Activated CD8-positive, alpha-beta memory T cell treated with anti-CD3 and anti-CD28 coated beads, Interleukin-2, amount 10 ng/mL, durations not matched to agents 7 days and 5 days (primary cell): ENCODE results near the gene MTIF3. TPM values are rescaled to one million over a fixed set of nuclear protein-coding genes. Genes with fewer than 3 reads are reported as not detected.

Source experiments
- ATAC-seq: fragments of 150-1000 bp; cut with Tn5 transposase; one replicate; pipeline ENCODE4 v1.10.0; 2021; ENCODE audit warnings: moderate library complexity
- CTCF ChIA-PET: fragments of 350-600 bp; sonication (Branson Sonifier 250); formaldehyde crosslinking; loops from one replicate; lab custom pipeline; 2021; ENCODE audit warnings: antibody characterized with exemption; lab: Charles Lee
- DNase-seq: peaks from one replicate; pipeline ENCODE4 v3.0.0-alpha.2; 2020
- H3K27ac Mint-ChIP-seq: one replicate; pipeline ENCODE4 v1.8.0; 2021; ENCODE audit warnings: mild to moderate bottlenecking, mixed read lengths
- H3K27me3 Mint-ChIP-seq: one replicate; pipeline ENCODE4 v1.8.0; 2021; ENCODE audit warnings: mixed read lengths
- H3K36me3 Mint-ChIP-seq: one replicate; pipeline ENCODE4 v1.8.0; 2021; ENCODE audit warnings: mild to moderate bottlenecking, mixed read lengths
- H3K4me1 Mint-ChIP-seq: one replicate; pipeline ENCODE4 v1.8.0; 2021; ENCODE audit warnings: mixed read lengths
- H3K4me3 Mint-ChIP-seq: one replicate; pipeline ENCODE4 v1.8.0; 2021; ENCODE audit warnings: mild to moderate bottlenecking, moderate library complexity, mixed read lengths
- H3K9me3 Mint-ChIP-seq: one replicate; pipeline ENCODE4 v1.8.0; 2022; ENCODE audit warnings: low read depth, mixed read lengths
- total RNA-seq, 2 experiments: library from RNA; stranded (reverse); gene quantifications; one replicate each; pipeline ENCODE4 v1.2.3, GENCODE V29; 2021

Gene MTIF3
- total RNA-seq = 10 to 100 TPM; 41.2 to 47.3 TPM

- peak within 1 kb of the TSS; percentile 98 for H3K27ac Mint-ChIP-seq
- H3K36me3 Mint-ChIP-seq = peaks cover 3% of the 10 kb centered on the region
- H3K4me1 Mint-ChIP-seq = peaks cover 54% of the 10 kb centered on the region
- DNase-seq (peak; percentile 98), ATAC-seq (peak; percentile 91)
- H3K27me3 Mint-ChIP-seq = no peaks in the 10 kb centered on the region
- CTCF ChIA-PET = interaction anchor here (1.0 to 5.4 kb wide), 7 partner anchors 8 to 170 kb away, joined by 3 to 39 read pairs (median 4); partner anchors contain the start of genes GTF3A and LNX2
- no peaks in the 10 kb centered on the region for H3K9me3 Mint-ChIP-seq
- peak within 1 kb of the TSS; percentile 87 for H3K4me3 Mint-ChIP-seq
Observed at GRCh38 chr13:27449936-27450828, at the start of gene MTIF3. Gene MTIF3 (minus strand): TSS chr13:27450564. CDS start chr13:27440448, 10,116 bp downstream.

GRCh38 chr13:27497563-27498230, 47.3 kb upstream of the MTIF3 start:
- Mint-ChIP-seq H3K4me3 (no peak overlapping the region), H3K4me1 (no peaks in the 10 kb centered on the region), H3K36me3 (no peaks in the 10 kb centered on the region), H3K27ac (no peak overlapping the region), H3K9me3 (no peaks in the 10 kb centered on the region), H3K27me3 (peaks cover 6% of the 10 kb centered on the region)
- ATAC-seq (no peak), DNase-seq (no peak)
- CTCF ChIA-PET = interaction anchor here (1.3 kb wide), 1 partner anchor 118 kb away, joined by 3 read pairs; no protein-coding TSS in a partner anchor

- H3K9me3 Mint-ChIP-seq = no peaks in the 10 kb centered on the region
- H3K27ac Mint-ChIP-seq = no peak overlapping the region
- H3K4me1 Mint-ChIP-seq = no peaks in the 10 kb centered on the region
- CTCF ChIA-PET = interaction anchor here (1.3 kb wide), 1 partner anchor 117 kb away, joined by 3 read pairs; no protein-coding TSS in a partner anchor
- H3K36me3 Mint-ChIP-seq = no peaks in the 10 kb centered on the region
- DNase-seq (no peak), ATAC-seq (no peak)
- H3K27me3 Mint-ChIP-seq = peaks cover 6% of the 10 kb centered on the region
- no peak overlapping the region for H3K4me3 Mint-ChIP-seq
Observed at GRCh38 chr13:27496536-27497273, 46.3 kb upstream of the MTIF3 start.

- Mint-ChIP-seq H3K4me3 (no peak overlapping the region), H3K27me3 (peaks cover 6% of the 10 kb centered on the region), H3K4me1 (no peaks in the 10 kb centered on the region), H3K27ac (no peak overlapping the region), H3K9me3 (no peaks in the 10 kb centered on the region), H3K36me3 (no peaks in the 10 kb centered on the region)
- CTCF ChIA-PET = interaction anchor here (1.2 to 1.3 kb wide), 2 partner anchors 116 to 333 kb away, joined by 3 read pairs; no protein-coding TSS in a partner anchor
- no peak for DNase-seq
- no peak for ATAC-seq
Observed at GRCh38 chr13:27496006-27496405, 45.6 kb upstream of the MTIF3 start.

- CTCF ChIA-PET = interaction anchor here (1.2 kb wide), 1 partner anchor 333 kb away, joined by 3 read pairs; no protein-coding TSS in a partner anchor
- no peak overlapping the region for H3K27ac Mint-ChIP-seq
- no peaks in the 10 kb centered on the region for H3K4me1 Mint-ChIP-seq
- ATAC-seq = no peak
- DNase-seq = no peak
- H3K9me3 Mint-ChIP-seq = no peaks in the 10 kb centered on the region
- peaks cover 2% of the 10 kb centered on the region for H3K27me3 Mint-ChIP-seq
- H3K36me3 Mint-ChIP-seq = no peaks in the 10 kb centered on the region
- H3K4me3 Mint-ChIP-seq = no peak overlapping the region
Observed at GRCh38 chr13:27495551-27495950, 45.2 kb upstream of the MTIF3 start.

- Mint-ChIP-seq H3K4me3 (no peak overlapping the region), H3K27me3 (peaks cover 2% of the 10 kb centered on the region), H3K36me3 (no peaks in the 10 kb centered on the region), H3K4me1 (no peaks in the 10 kb centered on the region), H3K27ac (no peak overlapping the region), H3K9me3 (no peaks in the 10 kb centered on the region)
- CTCF ChIA-PET = interaction anchor here (0.9 kb wide), 1 partner anchor 132 kb away, joined by 3 read pairs; no protein-coding TSS in a partner anchor
- ATAC-seq (no peak), DNase-seq (no peak)
Observed at GRCh38 chr13:27493981-27494380, 43.6 kb upstream of the MTIF3 start.

- ATAC-seq (no peak), DNase-seq (no peak)
- Mint-ChIP-seq H3K9me3 (no peaks in the 10 kb centered on the region), H3K4me3 (no peak overlapping the region), H3K4me1 (no peaks in the 10 kb centered on the region), H3K27me3 (peaks cover 3% of the 10 kb centered on the region), H3K36me3 (no peaks in the 10 kb centered on the region), H3K27ac (no peak overlapping the region)
- CTCF ChIA-PET = no interaction called here
Observed at GRCh38 chr13:27489456-27489855, 39.1 kb upstream of the MTIF3 start.

- ATAC-seq (no peak), DNase-seq (no peak)
- Mint-ChIP-seq H3K4me3 (no peak overlapping the region), H3K9me3 (no peaks in the 10 kb centered on the region), H3K27me3 (peaks cover 3% of the 10 kb centered on the region), H3K27ac (no peak overlapping the region), H3K4me1 (peaks cover 4% of the 10 kb centered on the region), H3K36me3 (no peaks in the 10 kb centered on the region)
- CTCF ChIA-PET = no interaction called here
Observed at GRCh38 chr13:27487776-27488175, 37.4 kb upstream of the MTIF3 start.

GRCh38 chr13:27483421-27483820, 33.1 kb upstream of the MTIF3 start:
- Mint-ChIP-seq H3K36me3 (no peaks in the 10 kb centered on the region), H3K27ac (no peak overlapping the region), H3K27me3 (peaks cover 3% of the 10 kb centered on the region), H3K4me1 (peaks cover 7% of the 10 kb centered on the region), H3K4me3 (no peak overlapping the region), H3K9me3 (no peaks in the 10 kb centered on the region)
- CTCF ChIA-PET = interaction anchor here (1.4 kb wide), 1 partner anchor 17 kb away, joined by 3 read pairs; no protein-coding TSS in a partner anchor
- no peak for ATAC-seq
- DNase-seq = no peak

- ATAC-seq (peak; percentile 45), DNase-seq (no peak)
- no peak overlapping the region for H3K4me3 Mint-ChIP-seq
- peaks cover 3% of the 10 kb centered on the region for H3K27me3 Mint-ChIP-seq
- CTCF ChIA-PET = interaction anchor here (1.0 to 1.4 kb wide), 2 partner anchors 17 to 343 kb away, joined by 3 to 6 read pairs; no protein-coding TSS in a partner anchor
- H3K9me3 Mint-ChIP-seq = no peaks in the 10 kb centered on the region
- no peak overlapping the region for H3K27ac Mint-ChIP-seq
- H3K36me3 Mint-ChIP-seq = no peaks in the 10 kb centered on the region
- H3K4me1 Mint-ChIP-seq = peaks cover 10% of the 10 kb centered on the region
Observed at GRCh38 chr13:27482983-27483382, 32.6 kb upstream of the MTIF3 start.

- DNase-seq (peak; percentile 53), ATAC-seq (no peak)
- Mint-ChIP-seq H3K27ac (no peak overlapping the region), H3K36me3 (no peaks in the 10 kb centered on the region), H3K27me3 (no peaks in the 10 kb centered on the region), H3K4me1 (peaks cover 17% of the 10 kb centered on the region), H3K4me3 (no peak overlapping the region), H3K9me3 (no peaks in the 10 kb centered on the region)
- CTCF ChIA-PET = interaction anchor here (1.0 kb wide), 1 partner anchor 345 kb away, joined by 6 read pairs; no protein-coding TSS in a partner anchor
Observed at GRCh38 chr13:27481766-27482165, 31.4 kb upstream of the MTIF3 start.

- peaks cover 30% of the 10 kb centered on the region for H3K4me1 Mint-ChIP-seq
- no peaks in the 10 kb centered on the region for H3K36me3 Mint-ChIP-seq
- H3K27ac Mint-ChIP-seq = no peak overlapping the region
- CTCF ChIA-PET = interaction anchor here (1.3 kb wide), 1 partner anchor 349 kb away, joined by 5 read pairs; no protein-coding TSS in a partner anchor
- no peaks in the 10 kb centered on the region for H3K27me3 Mint-ChIP-seq
- ATAC-seq (no peak), DNase-seq (no peak)
- no peaks in the 10 kb centered on the region for H3K9me3 Mint-ChIP-seq
- H3K4me3 Mint-ChIP-seq = no peak overlapping the region
Observed at GRCh38 chr13:27476943-27477703, 26.8 kb upstream of the MTIF3 start.
